Fibroblast of mammary gland (primary cell): ENCODE measurements around the gene MAN1A1.

Source experiments
- DNase-seq: peaks from one replicate; pipeline ENCODE4 v3.0.0-alpha.2; 2010; ENCODE audit warnings: low read depth
- H3K4me3 ChIP-seq: 2 replicates; pipeline ENCODE4 v1.5.1; 2011; ENCODE audit warnings: low read depth, mild to moderate bottlenecking, low read length, moderate library complexity; ENCODE audit not compliant: control insufficient read depth
- TF ChIP-seq, protein P1 (sequence below): conservative IDR thresholded peaks from 2 replicates; pipeline ENCODE4 v1.5.1; 2011; ENCODE audit warnings: low read depth, low read length, inconsistent platforms; ENCODE audit not compliant: control insufficient read depth, insufficient read depth

The MAN1A1 gene

GRCh38 chr6:119166024-119166784, 183.4 kb downstream of the MAN1A1 start:
- TF ChIP-seq, protein P1, sequence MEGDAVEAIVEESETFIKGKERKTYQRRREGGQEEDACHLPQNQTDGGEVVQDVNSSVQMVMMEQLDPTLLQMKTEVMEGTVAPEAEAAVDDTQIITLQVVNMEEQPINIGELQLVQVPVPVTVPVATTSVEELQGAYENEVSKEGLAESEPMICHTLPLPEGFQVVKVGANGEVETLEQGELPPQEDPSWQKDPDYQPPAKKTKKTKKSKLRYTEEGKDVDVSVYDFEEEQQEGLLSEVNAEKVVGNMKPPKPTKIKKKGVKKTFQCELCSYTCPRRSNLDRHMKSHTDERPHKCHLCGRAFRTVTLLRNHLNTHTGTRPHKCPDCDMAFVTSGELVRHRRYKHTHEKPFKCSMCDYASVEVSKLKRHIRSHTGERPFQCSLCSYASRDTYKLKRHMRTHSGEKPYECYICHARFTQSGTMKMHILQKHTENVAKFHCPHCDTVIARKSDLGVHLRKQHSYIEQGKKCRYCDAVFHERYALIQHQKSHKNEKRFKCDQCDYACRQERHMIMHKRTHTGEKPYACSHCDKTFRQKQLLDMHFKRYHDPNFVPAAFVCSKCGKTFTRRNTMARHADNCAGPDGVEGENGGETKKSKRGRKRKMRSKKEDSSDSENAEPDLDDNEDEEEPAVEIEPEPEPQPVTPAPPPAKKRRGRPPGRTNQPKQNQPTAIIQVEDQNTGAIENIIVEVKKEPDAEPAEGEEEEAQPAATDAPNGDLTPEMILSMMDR: no peak
- H3K4me3 ChIP-seq: no peak overlapping the region
- DNase-seq: no peak

GRCh38 chr6:119163006-119163405, 186.6 kb downstream of the MAN1A1 start:
- TF ChIP-seq, protein P1: no peak

GRCh38 chr6:119162134-119162775, 187.3 kb downstream of the MAN1A1 start:
- TF ChIP-seq, protein P1: no peak
- DNase-seq: no peak
- H3K4me3 ChIP-seq: no peak overlapping the region

More at GRCh38 chr6:119163006-119163405, 186.6 kb downstream of the MAN1A1 start:
- DNase-seq: no peak
- H3K4me3 ChIP-seq: no peak overlapping the region

GRCh38 chr6:119161438-119161837, 188.1 kb downstream of the MAN1A1 start:
- H3K4me3 ChIP-seq: no peak overlapping the region
- DNase-seq: no peak
- TF ChIP-seq, protein P1: no peak

GRCh38 chr6:119160911-119161310, 188.7 kb downstream of the MAN1A1 start:
- peak; percentile 70 for DNase-seq
- H3K4me3 ChIP-seq: no peak overlapping the region
- TF ChIP-seq, protein P1: no peak

GRCh38 chr6:119158057-119158848, 191.3 kb downstream of the MAN1A1 start:
- TF ChIP-seq, protein P1: no peak
- no peak overlapping the region for H3K4me3 ChIP-seq
- peak; percentile 98 for DNase-seq
